Body of pancreas (tissue), 4 donors: ENCODE measurements around the gene DHX58.

ENCODE experiments used
- CTCF ChIP-seq, 7 experiments: fragments of 450-650 bp in 4 of 7; fragments of 200-600 bp in 3 of 7; sonication (generic) in 3 of 7; IDR thresholded peaks; one replicate each; pipeline ENCODE4 v1.5.1; 2016 to 2019; ENCODE audit warnings: antibody characterized with exemption in 7 of 7
- POLR2A ChIP-seq, 3 donors: fragments of 450-650 bp; IDR thresholded peaks; one replicate each; pipeline ENCODE4 v1.6.1; 2016; ENCODE audit warnings: antibody characterized with exemption in 3 of 3, mild to moderate bottlenecking in 2 of 3

GRCh38 chr17:42127414-42127813 lies 14.9 kb upstream of the DHX58 start:
- TF ChIP-seq CTCF (IDR thresholded peaks at IDR 0.05) (no peak), POLR2A (IDR thresholded peaks at IDR 0.05) (no peak)
